ENCODE measurements around the gene GPR26. TPM values are rescaled to one million over a fixed set of nuclear protein-coding genes. Genes with fewer than 3 reads are reported as not detected.
"Not testable (repeated sequence)": the region's sequence is repeated elsewhere in the genome, so short reads cannot be mapped to it uniquely, and the experiment has no call there.

GPR26 gene
- total RNA-seq, 1 donor, result under 0.01 TPM

GRCh38 chr10:123717336-123717735 lies 51.2 kb downstream of the GPR26 start:
- H3K9me3 ChIP-seq (ENCODE audit: low read depth, low read length), result no peaks in the 10 kb centered on the region
- no peaks in the 10 kb centered on the region for H3K4me1 ChIP-seq (ENCODE audit: insufficient read depth, low read length)

DNA sequence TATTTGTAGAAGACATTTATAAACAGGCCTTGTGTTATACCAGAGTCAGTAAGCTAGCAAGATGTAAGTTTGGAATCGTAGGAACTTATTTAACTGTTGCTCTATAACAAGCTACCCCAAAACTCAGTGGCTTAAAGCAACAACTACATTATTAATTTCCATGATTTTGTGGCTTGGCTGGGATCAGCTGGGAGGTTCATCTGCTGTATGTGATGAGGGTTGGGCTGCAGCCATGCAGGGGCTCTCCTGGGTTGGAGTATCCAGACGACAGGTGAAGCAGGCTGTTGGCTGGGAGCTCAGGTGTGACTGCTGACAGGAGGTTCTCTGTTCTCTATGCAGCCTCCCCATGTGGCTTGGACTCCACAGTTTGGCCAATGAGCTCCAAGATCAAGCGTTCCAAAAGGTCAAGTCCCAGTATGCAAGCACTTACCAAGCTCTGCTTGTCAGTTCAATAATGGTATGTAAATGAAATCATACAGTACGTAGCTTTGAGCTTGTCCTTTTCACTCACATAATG lies 52.4 kb downstream of the GPR26 start:
- Histone ChIP-seq H3K9me3 (ENCODE audit: low read depth, low read length) (no peaks in the 10 kb centered on the region), H3K4me1 (ENCODE audit: insufficient read depth, low read length) (no peaks in the 10 kb centered on the region), H3K4me3 (ENCODE audit: low read length) (no peak overlapping the region), H3K27me3 (ENCODE audit: insufficient read depth, low read length) (no peaks in the 10 kb centered on the region)

More at GRCh38 chr10:123717336-123717735, 51.2 kb downstream of the GPR26 start:
- no peaks in the 10 kb centered on the region for H3K27me3 ChIP-seq (ENCODE audit: insufficient read depth, low read length)
- no peak overlapping the region for H3K4me3 ChIP-seq (ENCODE audit: low read length)

GRCh38 chr10:123720536-123720935 lies 54.4 kb downstream of the GPR26 start:
- no peaks in the 10 kb centered on the region for H3K4me1 ChIP-seq (ENCODE audit: insufficient read depth, low read length)
- no peaks in the 10 kb centered on the region for H3K27me3 ChIP-seq (ENCODE audit: insufficient read depth, low read length)
- H3K4me3 ChIP-seq (ENCODE audit: low read length), result no peak overlapping the region
- H3K9me3 ChIP-seq (ENCODE audit: low read depth, low read length), result no peaks in the 10 kb centered on the region

GRCh38 chr10:123721441-123722049 lies 55.4 kb downstream of the GPR26 start:
- H3K27me3 ChIP-seq (ENCODE audit: insufficient read depth, low read length), result no peaks in the 10 kb centered on the region
- H3K9me3 ChIP-seq (ENCODE audit: low read depth, low read length), result no peaks in the 10 kb centered on the region

GRCh38 chr10:123722351-123722750 lies 56.2 kb downstream of the GPR26 start:
- no peaks in the 10 kb centered on the region for H3K27me3 ChIP-seq (ENCODE audit: insufficient read depth, low read length)
- no peaks in the 10 kb centered on the region for H3K4me1 ChIP-seq (ENCODE audit: insufficient read depth, low read length)
- no peak overlapping the region for H3K4me3 ChIP-seq (ENCODE audit: low read length)
- H3K9me3 ChIP-seq (ENCODE audit: low read depth, low read length), result no peaks in the 10 kb centered on the region

More at GRCh38 chr10:123721441-123722049, 55.4 kb downstream of the GPR26 start:
- Histone ChIP-seq H3K4me1 (ENCODE audit: insufficient read depth, low read length) (no peaks in the 10 kb centered on the region), H3K4me3 (ENCODE audit: low read length) (no peak overlapping the region)

DNA sequence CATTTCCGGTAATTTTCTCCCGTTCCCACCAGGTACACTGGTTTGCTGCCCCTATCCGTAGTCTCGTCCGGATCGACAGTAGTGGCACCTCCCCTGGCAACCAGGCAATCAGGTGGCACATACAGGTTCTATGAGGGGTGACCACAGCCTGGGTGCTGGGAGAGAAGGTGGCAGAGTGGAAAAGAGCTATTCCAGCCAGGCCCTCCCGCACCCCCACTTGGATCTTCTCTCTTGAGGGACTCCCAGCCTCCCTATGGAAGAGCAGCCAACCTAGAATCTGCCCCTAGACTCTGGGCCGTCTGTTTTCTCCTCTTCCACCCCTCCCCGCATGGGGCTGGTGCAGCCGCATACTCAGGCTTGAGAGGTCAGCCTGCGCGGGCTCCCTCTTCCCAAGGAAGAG lies 58.6 kb downstream of the GPR26 start:
- H3K4me3 ChIP-seq (ENCODE audit: low read length), result no peak overlapping the region
- no peaks in the 10 kb centered on the region for H3K9me3 ChIP-seq (ENCODE audit: low read depth, low read length)
- H3K4me1 ChIP-seq (ENCODE audit: insufficient read depth, low read length), result no peaks in the 10 kb centered on the region
- H3K27me3 ChIP-seq (ENCODE audit: insufficient read depth, low read length), result no peaks in the 10 kb centered on the region

DNA sequence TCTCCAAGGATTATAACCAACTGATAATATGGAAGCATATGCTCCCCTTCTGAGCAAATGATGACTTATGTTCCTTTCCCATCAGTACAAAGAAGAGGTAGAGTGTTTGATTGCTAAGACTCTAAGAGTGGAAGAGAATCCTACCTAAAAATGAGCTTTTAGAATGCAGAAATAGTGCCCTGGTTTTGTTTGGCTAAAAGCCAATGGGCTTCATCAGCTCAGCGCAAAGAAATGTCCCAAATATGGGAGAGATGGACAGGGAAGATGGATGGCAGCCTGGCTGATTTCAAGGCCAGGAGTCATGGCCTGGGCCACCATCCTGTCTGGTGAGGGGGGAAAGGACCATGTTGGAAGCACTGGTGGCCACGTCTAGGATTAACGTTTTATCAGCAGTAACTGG lies 60.2 kb downstream of the GPR26 start:
- Histone ChIP-seq H3K9me3 (ENCODE audit: low read depth, low read length) (no peaks in the 10 kb centered on the region), H3K4me3 (ENCODE audit: low read length) (no peak overlapping the region), H3K27me3 (ENCODE audit: insufficient read depth, low read length) (no peaks in the 10 kb centered on the region), H3K4me1 (ENCODE audit: insufficient read depth, low read length) (no peaks in the 10 kb centered on the region)

GRCh38 chr10:123726836-123727235 lies 60.7 kb downstream of the GPR26 start:
- Histone ChIP-seq H3K9me3 (ENCODE audit: low read depth, low read length) (no peaks in the 10 kb centered on the region), H3K27me3 (ENCODE audit: insufficient read depth, low read length) (no peaks in the 10 kb centered on the region), H3K4me3 (ENCODE audit: low read length) (no peak overlapping the region), H3K4me1 (ENCODE audit: insufficient read depth, low read length) (no peaks in the 10 kb centered on the region)

DNA sequence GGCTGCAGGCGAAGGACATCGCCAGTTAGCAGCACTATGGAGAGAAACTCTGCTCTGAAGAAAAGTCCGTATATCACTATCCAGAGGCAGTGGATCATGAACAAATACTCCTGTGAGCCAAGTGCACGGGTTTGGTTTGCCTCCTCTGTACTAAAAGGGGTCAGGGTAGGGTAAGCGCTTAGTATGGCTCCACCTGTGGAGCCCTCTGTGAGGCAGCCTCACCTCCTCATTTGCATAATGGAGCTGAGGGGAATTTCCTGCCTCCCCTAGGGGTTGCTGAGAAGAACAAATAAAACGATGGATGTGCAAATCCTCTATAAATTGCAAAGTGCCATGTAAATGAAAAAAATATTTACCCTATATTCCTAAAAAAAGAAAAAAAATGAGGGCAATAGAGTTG lies 63.4 kb downstream of the GPR26 start:
- H3K27me3 ChIP-seq (ENCODE audit: insufficient read depth, low read length), result no peaks in the 10 kb centered on the region
- no peaks in the 10 kb centered on the region for H3K9me3 ChIP-seq (ENCODE audit: low read depth, low read length)
- H3K4me1 ChIP-seq (ENCODE audit: insufficient read depth, low read length), result no peaks in the 10 kb centered on the region
- no peak overlapping the region for H3K4me3 ChIP-seq (ENCODE audit: low read length)

- not testable (repeated sequence) for H3K4me3 ChIP-seq (ENCODE audit: low read length); H3K9me3 ChIP-seq (ENCODE audit: low read depth, low read length); H3K4me1 ChIP-seq (ENCODE audit: insufficient read depth, low read length); H3K27me3 ChIP-seq (ENCODE audit: insufficient read depth, low read length)
Measured at GRCh38 chr10:123736917-123737316, 70.8 kb downstream of the GPR26 start.

DNA sequence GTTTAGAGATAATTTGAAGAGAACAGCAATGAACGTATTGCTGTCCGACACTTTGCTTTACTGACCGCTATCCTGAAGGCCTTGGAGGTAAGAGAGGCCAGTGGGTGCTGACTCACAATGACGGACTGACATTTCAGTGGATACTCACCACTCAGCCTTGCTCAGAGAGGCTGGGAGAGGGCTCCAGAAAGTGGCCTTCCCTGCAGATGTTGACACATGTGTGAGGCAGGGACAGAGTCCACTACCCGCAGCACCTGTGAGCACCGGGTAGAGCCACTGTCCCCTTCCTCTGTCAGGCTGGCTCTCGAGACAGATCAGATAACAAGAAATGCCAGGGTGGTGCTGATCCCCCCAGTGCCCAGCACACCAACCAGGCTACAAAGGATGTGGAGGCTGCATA lies 75.0 kb downstream of the GPR26 start:
- Histone ChIP-seq H3K9me3 (ENCODE audit: low read depth, low read length) (no peaks in the 10 kb centered on the region), H3K4me3 (ENCODE audit: low read length) (no peak overlapping the region), H3K27me3 (ENCODE audit: insufficient read depth, low read length) (no peaks in the 10 kb centered on the region), H3K4me1 (ENCODE audit: insufficient read depth, low read length) (no peaks in the 10 kb centered on the region)

DNA sequence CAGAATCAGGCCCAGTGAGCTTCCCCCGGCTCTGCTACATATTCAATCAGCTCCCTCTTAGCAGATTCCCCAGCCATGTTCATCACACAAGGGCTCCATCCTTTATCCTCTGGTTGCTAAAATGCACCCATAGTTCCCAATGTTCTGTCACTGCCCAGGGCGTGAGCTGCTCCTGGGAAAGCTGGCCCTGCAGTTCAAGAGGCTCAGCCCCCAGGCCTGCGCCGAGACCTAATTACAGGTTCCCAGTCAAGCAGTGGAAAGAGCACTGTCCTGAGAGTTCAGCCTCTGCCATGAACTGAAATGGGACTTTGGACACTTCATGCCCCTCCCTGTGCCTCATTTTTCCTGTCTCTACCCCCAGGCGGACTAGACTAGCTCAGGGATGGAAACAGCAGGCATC lies 75.6 kb downstream of the GPR26 start:
- H3K4me1 ChIP-seq (ENCODE audit: insufficient read depth, low read length), result no peaks in the 10 kb centered on the region
- H3K4me3 ChIP-seq (ENCODE audit: low read length), result no peak overlapping the region
- no peaks in the 10 kb centered on the region for H3K9me3 ChIP-seq (ENCODE audit: low read depth, low read length)
- H3K27me3 ChIP-seq (ENCODE audit: insufficient read depth, low read length), result no peaks in the 10 kb centered on the region

GRCh38 chr10:123742751-123743440 lies 76.7 kb downstream of the GPR26 start:
- Histone ChIP-seq H3K4me3 (ENCODE audit: low read length) (no peak overlapping the region), H3K4me1 (ENCODE audit: insufficient read depth, low read length) (no peaks in the 10 kb centered on the region), H3K9me3 (ENCODE audit: low read depth, low read length) (no peaks in the 10 kb centered on the region), H3K27me3 (ENCODE audit: insufficient read depth, low read length) (no peaks in the 10 kb centered on the region)

DNA sequence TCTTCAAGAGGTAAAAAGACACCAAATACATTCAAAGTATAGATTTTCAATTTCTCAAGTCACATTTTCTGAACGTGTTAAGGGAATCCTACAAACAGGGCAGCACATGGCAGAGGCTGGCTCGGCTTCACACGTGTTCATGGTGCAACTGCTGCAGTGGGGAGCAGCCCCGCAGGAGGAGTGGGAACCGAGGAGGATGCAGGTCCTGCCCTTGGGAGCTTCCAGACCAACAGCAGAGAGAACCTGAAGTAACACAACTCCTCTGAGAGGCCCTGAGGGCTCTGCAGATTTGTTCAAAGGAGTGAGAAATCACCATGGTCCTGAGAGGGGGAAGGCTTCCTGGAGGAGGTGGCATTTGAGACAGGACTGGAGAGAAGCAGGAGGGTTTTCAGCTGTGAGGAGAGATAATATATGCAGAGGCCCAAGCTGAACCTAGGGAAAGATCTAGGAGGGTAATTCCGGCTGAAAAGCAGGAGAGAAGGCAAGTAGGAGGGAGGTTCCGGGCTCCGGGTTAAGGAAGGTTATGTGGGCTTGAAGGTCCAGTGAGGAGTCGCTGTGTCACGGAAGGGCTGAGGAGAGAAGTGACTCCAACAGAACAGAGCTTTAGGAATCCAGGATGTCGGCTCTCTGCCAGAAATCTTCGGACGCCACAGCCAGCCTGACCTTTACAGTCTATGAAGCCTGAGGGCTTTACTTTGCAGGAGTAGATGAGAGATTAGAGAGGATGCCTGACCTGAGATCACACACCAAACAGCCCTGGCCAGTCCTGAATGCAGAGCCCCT lies 77.5 kb downstream of the GPR26 start:
- Histone ChIP-seq H3K4me1 (ENCODE audit: insufficient read depth, low read length) (no peaks in the 10 kb centered on the region), H3K27me3 (ENCODE audit: insufficient read depth, low read length) (no peaks in the 10 kb centered on the region), H3K4me3 (ENCODE audit: low read length) (no peak overlapping the region), H3K9me3 (ENCODE audit: low read depth, low read length) (no peaks in the 10 kb centered on the region)

DNA sequence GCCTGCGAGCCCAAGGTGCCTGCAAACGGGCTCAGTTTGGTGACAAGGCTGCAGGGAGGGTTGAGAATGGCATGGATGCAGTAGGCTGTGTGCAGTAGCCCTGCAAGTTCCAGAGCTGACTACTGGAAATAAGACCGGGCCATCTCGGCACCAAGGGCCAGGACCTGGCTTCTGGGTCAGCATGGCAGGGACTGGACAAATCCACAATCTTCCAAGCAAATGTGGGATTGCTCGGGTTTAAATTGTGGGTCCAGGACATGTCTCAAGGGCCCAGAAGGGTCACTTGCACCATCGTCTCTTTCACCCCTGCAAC lies 78.0 kb downstream of the GPR26 start:
- Histone ChIP-seq H3K4me1 (ENCODE audit: insufficient read depth, low read length) (no peaks in the 10 kb centered on the region), H3K4me3 (ENCODE audit: low read length) (no peak overlapping the region), H3K27me3 (ENCODE audit: insufficient read depth, low read length) (no peaks in the 10 kb centered on the region), H3K9me3 (ENCODE audit: low read depth, low read length) (no peaks in the 10 kb centered on the region)
